IMR-90 (cell line): ENCODE results near the gene SLC2A8. TPM values are rescaled to one million over a fixed set of nuclear protein-coding genes. Genes with fewer than 3 reads are reported as not detected.

ENCODE experiments used
- ATAC-seq: fragments of 200-7000 bp; cut with Tn5 transposase; 2 replicates; pipeline ENCODE4 v1.9.1; 2020; ENCODE audit warnings: low read depth, mild to moderate bottlenecking, moderate library complexity
- BruUV-seq: library from RNA; stranded (reverse); fragments of 400-500 nt; replicated peaks from 2 replicates; lab custom pipeline; 2021; lab: Mats Ljungman, UMichigan
- CTCF ChIA-PET: fragments of 300-600 bp; formaldehyde crosslinking; extraction: SDS; loops from one replicate; lab custom pipeline; 2021; ENCODE audit warnings: antibody characterized with exemption; lab: Yijun Ruan, JAX
- POLR2A ChIA-PET: fragments of 300-600 bp; sonication (Branson Sonifier 250); formaldehyde crosslinking; loops from one replicate; lab custom pipeline; 2022; ENCODE audit warnings: antibody characterized with exemption; ENCODE audit not compliant: unreplicated experiment; lab: Charles Lee
- DNase-seq: peaks from one replicate; pipeline ENCODE4 v3.0.0; 2013
- H2AFZ ChIP-seq: replicated peaks from 2 replicates; pipeline ENCODE3; 2013; ENCODE audit warnings: low read length, mild to moderate bottlenecking; ENCODE audit not compliant: poor library complexity
- H2AK5ac ChIP-seq: 2 replicates; pipeline ENCODE4 v1.6.1; 2013; ENCODE audit warnings: low read depth, low read length, inconsistent platforms
- H2AK9ac ChIP-seq: replicated peaks from 2 replicates; pipeline ENCODE3; 2013; ENCODE audit warnings: mild to moderate bottlenecking, low read depth, low read length, moderate library complexity; ENCODE audit not compliant: poor library complexity
- H2BK120ac ChIP-seq: 2 replicates; pipeline ENCODE4 v1.6.1; 2013; ENCODE audit warnings: low read depth, low read length, inconsistent platforms
- H2BK15ac ChIP-seq: 3 replicates; pipeline ENCODE4 v1.6.1; 2013; ENCODE audit warnings: low read depth, low read length, inconsistent platforms
- H2BK20ac ChIP-seq: 2 replicates; pipeline ENCODE4 v1.6.1; 2013; ENCODE audit warnings: low read depth, mild to moderate bottlenecking, inconsistent platforms, low read length, moderate library complexity
- H2BK5ac ChIP-seq: 2 replicates; pipeline ENCODE4 v1.6.1; 2013; ENCODE audit warnings: mild to moderate bottlenecking, low read depth, low read length, inconsistent platforms; ENCODE audit not compliant: poor library complexity, severe bottlenecking
- H3K14ac ChIP-seq: replicated peaks from 2 replicates; pipeline ENCODE4 v1.6.1; 2013; ENCODE audit warnings: low read depth, low read length, inconsistent platforms
- H3K18ac ChIP-seq: 2 replicates; pipeline ENCODE4 v1.6.1; 2013; ENCODE audit warnings: low read depth, low read length, control low read depth
- H3K23ac ChIP-seq: 2 replicates; pipeline ENCODE4 v1.6.1; 2013; ENCODE audit warnings: low read depth, low read length, inconsistent platforms
- H3K27ac ChIP-seq: 2 replicates; pipeline ENCODE4 v1.5.1; 2013; ENCODE audit warnings: mild to moderate bottlenecking, control low read depth, low read length; ENCODE audit not compliant: insufficient read depth
- H3K27me3 ChIP-seq: 2 replicates; pipeline ENCODE4 v1.6.1; 2013; ENCODE audit warnings: low read length; ENCODE audit not compliant: control insufficient read depth, insufficient read depth
- H3K36me3 ChIP-seq: 2 replicates; pipeline ENCODE4 v1.6.1; 2013; ENCODE audit warnings: low read length, mixed read lengths; ENCODE audit not compliant: control insufficient read depth, insufficient read depth
- H3K4ac ChIP-seq: 2 replicates; pipeline ENCODE4 v1.6.1; 2013; ENCODE audit warnings: low read depth, low read length, inconsistent platforms
- H3K4me1 ChIP-seq: 2 replicates; pipeline ENCODE4 v1.6.1; 2013; ENCODE audit warnings: low read length, mixed read lengths; ENCODE audit not compliant: control insufficient read depth, insufficient read depth
- H3K4me2 ChIP-seq: 2 replicates; pipeline ENCODE4 v1.6.1; 2013; ENCODE audit warnings: low read depth, mild to moderate bottlenecking, control low read depth, low read length, moderate library complexity
- H3K4me3 ChIP-seq: 2 replicates; pipeline ENCODE4 v1.5.1; 2013; ENCODE audit warnings: low read depth, mild to moderate bottlenecking, control low read depth, low read length, moderate library complexity; ENCODE audit not compliant: insufficient read depth
- H3K56ac ChIP-seq: 2 replicates; pipeline ENCODE4 v1.6.1; 2013; ENCODE audit warnings: low read length, inconsistent platforms; ENCODE audit not compliant: insufficient read depth; ENCODE audit errors: extremely low read depth
- H3K79me1 ChIP-seq, 2 experiments: 2 replicates each; pipeline ENCODE4 v1.6.1; 2013; ENCODE audit warnings: low read length in 2 of 2, inconsistent platforms in 1 of 2, low read depth in 1 of 2
- H3K9ac ChIP-seq: 2 replicates; pipeline ENCODE4 v1.6.1; 2013; ENCODE audit warnings: low read depth, low read length, control low read depth
- H3K9me1 ChIP-seq: 2 replicates; pipeline ENCODE4 v1.6.1; 2013; ENCODE audit warnings: low read length, inconsistent platforms; ENCODE audit not compliant: insufficient read depth
- H3K9me3 ChIP-seq: 2 replicates; pipeline ENCODE4 v1.6.1; 2013; ENCODE audit warnings: low read length; ENCODE audit not compliant: control insufficient read depth, insufficient read depth
- H4K20me1 ChIP-seq: 2 replicates; pipeline ENCODE4 v1.6.1; 2013; ENCODE audit warnings: low read length, inconsistent platforms; ENCODE audit not compliant: insufficient read depth
- H4K5ac ChIP-seq: 2 replicates; pipeline ENCODE4 v1.6.1; 2013; ENCODE audit warnings: mild to moderate bottlenecking, low read depth, low read length, control low read depth
- H4K8ac ChIP-seq, 2 experiments: 2 replicates each; pipeline ENCODE4 v1.6.1; 2013; ENCODE audit warnings: low read depth in 2 of 2, low read length in 2 of 2, control low read depth in 1 of 2, inconsistent platforms in 1 of 2
- H4K91ac ChIP-seq: 2 replicates; pipeline ENCODE4 v1.6.1; 2013; ENCODE audit warnings: low read depth, low read length, inconsistent platforms; ENCODE audit not compliant: insufficient read depth
- BHLHE40 ChIP-seq: fragments of 150-350 bp; IDR thresholded peaks from 2 replicates; pipeline ENCODE4 v1.6.1; 2016; ENCODE audit warnings: mild to moderate bottlenecking, low read depth, low read length
- CEBPB ChIP-seq: IDR thresholded peaks from 2 replicates; pipeline ENCODE4 v1.6.1; 2012; ENCODE audit warnings: low read depth, low read length, improper control_type of control experiment
- CHD1 ChIP-seq: IDR thresholded peaks from 2 replicates; pipeline ENCODE4 v1.6.1; 2012; ENCODE audit warnings: low read depth, low read length, improper control_type of control experiment
- ELK1 ChIP-seq: fragments of 150-350 bp; IDR thresholded peaks from 2 replicates; pipeline ENCODE4 v1.6.1; 2016; ENCODE audit warnings: low read depth, mild to moderate bottlenecking, low read length, moderate library complexity, borderline replicate concordance
- FOS ChIP-seq: fragments of 150-350 bp; IDR thresholded peaks from 2 replicates; pipeline ENCODE4 v1.6.1; 2016; ENCODE audit warnings: low read depth, low read length
- MAZ ChIP-seq: IDR thresholded peaks from 2 replicates; pipeline ENCODE4 v1.6.1; 2012; ENCODE audit warnings: low read depth, mild to moderate bottlenecking, low read length, improper control_type of control experiment, moderate library complexity, borderline replicate concordance
- MXI1 ChIP-seq: IDR thresholded peaks from 2 replicates; pipeline ENCODE4 v1.6.1; 2012; ENCODE audit warnings: low read depth, mild to moderate bottlenecking, low read length, moderate library complexity, borderline replicate concordance
- NFE2L2 ChIP-seq: fragments of 150-350 bp; IDR thresholded peaks from 2 replicates; pipeline ENCODE4 v1.6.1; 2016; ENCODE audit warnings: low read depth, mild to moderate bottlenecking, low read length
- POLR2A ChIP-seq: IDR thresholded peaks from 2 replicates; pipeline ENCODE4 v1.6.1; 2012; ENCODE audit warnings: mild to moderate bottlenecking, low read depth, low read length
- RAD21 ChIP-seq: IDR thresholded peaks from 2 replicates; pipeline ENCODE4 v1.6.1; 2012; ENCODE audit warnings: low read length, improper control_type of control experiment
- RCOR1 ChIP-seq: IDR thresholded peaks from 2 replicates; pipeline ENCODE4 v1.6.1; 2012; ENCODE audit warnings: mild to moderate bottlenecking, low read length, improper control_type of control experiment; ENCODE audit not compliant: insufficient replicate concordance
- RFX5 ChIP-seq: IDR thresholded peaks from 2 replicates; pipeline ENCODE4 v1.8.0; 2012; ENCODE audit warnings: low read depth, mild to moderate bottlenecking, low read length, moderate library complexity
- SMC3 ChIP-seq: fragments of 150-350 bp; IDR thresholded peaks from 2 replicates; pipeline ENCODE4 v1.6.1; 2016; ENCODE audit warnings: low read depth, mild to moderate bottlenecking, antibody characterized with exemption, low read length, moderate library complexity
- WGBS, 2 experiments: methylation state at CpG; one replicate each; pipeline versions ENCODE4 v1.1.5 to v1.1.7; 2013; ENCODE audit warnings: missing lambda C conversion rate in 2 of 2; ENCODE audit not compliant: insufficient read length in 1 of 2; ENCODE audit errors: extremely low coverage in 2 of 2; 5-methylcytosine and 5-hydroxymethylcytosine counted together
- dilution Hi-C: fragments of 300-500 bp; cut with HindIII; formaldehyde crosslinking; loops from one replicate; pipeline ENCODE4 v1.14.3; 2018; ENCODE audit warnings: low sequenced_read_pairs; ENCODE audit not compliant: unreplicated experiment
- in situ Hi-C: fragments of 300-500 bp; cut with MboI; formaldehyde crosslinking; loops from 3 replicates; pipeline ENCODE4 v1.14.3; 2019; ENCODE audit warnings: low sequenced_read_pairs, inconsistent platforms, mixed read lengths
- intact Hi-C: fragments of 100-400 bp; cut with micrococcal nuclease; formaldehyde crosslinking; loops from 2 replicates; pipeline ENCODE4 v1.10.0; 2022
- polyA plus RNA-seq, 3 experiments: library from polyadenylated mRNA; depleted of rRNA; stranded (reverse); fragments of >200 nt; gene quantifications; 2 replicates each; pipeline ENCODE4 v1.2.3, GENCODE V29; 2012; ENCODE audit warnings: low replicate concordance in 1 of 3
- total RNA-seq: library from RNA; depleted of rRNA; stranded (reverse); fragments of >200 nt; gene quantifications from 2 replicates; pipeline ENCODE4 v1.2.3, GENCODE V29; 2012
- TF ChIP-seq, protein P1 (sequence below): fragments of 150-350 bp; IDR thresholded peaks from 2 replicates; pipeline ENCODE4 v1.6.1; 2017; ENCODE audit warnings: mild to moderate bottlenecking, antibody characterized with exemption, low read length, low read depth

The SLC2A8 gene
- total and polyA plus RNA-seq, 2 of the 4 experiments (the other 2 are of a cell fraction), result 9.0 to 12.0 TPM

GRCh38 chr9:127437497-127438264 is 40.7 kb downstream of the SLC2A8 start (continued):
- no peak for TF ChIP-seq RAD21

GRCh38 chr9:127438394-127438793 is 41.4 kb downstream of the SLC2A8 start:
- Histone ChIP-seq H2AK5ac (no peak overlapping the region), H3K27me3 (no peaks in the 10 kb centered on the region), H2BK120ac (no peak overlapping the region), H3K23ac (no peak overlapping the region), H3K36me3 (peaks cover 72% of the 10 kb centered on the region), H3K27ac (no peak overlapping the region), H4K91ac (no peak overlapping the region), H3K14ac (no peak overlapping the region), H4K8ac (no peak overlapping the region), H3K4me1 (no peaks in the 10 kb centered on the region), H2BK5ac (no peak overlapping the region), H3K18ac (no peak overlapping the region), H3K9ac (no peak overlapping the region), H4K20me1 (peaks cover 3% of the 10 kb centered on the region), H4K5ac (no peak overlapping the region), H2BK15ac (no peak overlapping the region), H3K4me2 (no peak overlapping the region), H2AK9ac (no peak overlapping the region), H3K4me3 (no peak overlapping the region), H3K9me3 (no peaks in the 10 kb centered on the region; the same call in 1 of the 2 replicates), H3K4ac (no peak overlapping the region), H3K9me1 (peaks cover 7% of the 10 kb centered on the region; the same call in 1 of the 2 replicates), H2AFZ (no peak overlapping the region), H2BK20ac (no peak overlapping the region), H3K79me1 (peaks cover 12 to 30% of the 10 kb centered on the region in 2 experiments; a peak in 3 of 4 replicates), H3K56ac (no peak overlapping the region)
- no TSS peak for BruUV-seq
- ChIA-PET POLR2A (no interaction called here), CTCF (interaction anchor here (0.6 kb wide), 1 partner anchor 18 kb away, joined by 5 read pairs; no protein-coding TSS in a partner anchor)
- intact Hi-C loops, result no loop called here
- dilution Hi-C loops, result no loop called here
- no peak for ATAC-seq
- WGBS, 2 experiments, result 91% methylated on average over 4 of the region's 9 CpGs; no CpG with 5 or more reads in 1 of the 2 experiments
- no peak for DNase-seq
- in situ Hi-C loops, result no loop called here
- TF ChIP-seq SMC3, result no peak
- no peak for TF ChIP-seq POLR2A
- TF ChIP-seq NFE2L2, result no peak
- TF ChIP-seq ELK1, result no peak
- TF ChIP-seq RFX5, result no peak
- TF ChIP-seq BHLHE40, result no peak
- no peak for TF ChIP-seq RCOR1
- TF ChIP-seq FOS, result no peak
- no peak for TF ChIP-seq CEBPB
- TF ChIP-seq, protein P1, sequence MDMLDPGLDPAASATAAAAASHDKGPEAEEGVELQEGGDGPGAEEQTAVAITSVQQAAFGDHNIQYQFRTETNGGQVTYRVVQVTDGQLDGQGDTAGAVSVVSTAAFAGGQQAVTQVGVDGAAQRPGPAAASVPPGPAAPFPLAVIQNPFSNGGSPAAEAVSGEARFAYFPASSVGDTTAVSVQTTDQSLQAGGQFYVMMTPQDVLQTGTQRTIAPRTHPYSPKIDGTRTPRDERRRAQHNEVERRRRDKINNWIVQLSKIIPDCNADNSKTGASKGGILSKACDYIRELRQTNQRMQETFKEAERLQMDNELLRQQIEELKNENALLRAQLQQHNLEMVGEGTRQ, result no peak
- no peak for TF ChIP-seq CHD1
- TF ChIP-seq MAZ, result no peak
- TF ChIP-seq RAD21, result no peak
- no peak for TF ChIP-seq MXI1
